IMR-90 (cell line): ENCODE measurements around the gene QRFP. TPM values are rescaled to one million over a fixed set of nuclear protein-coding genes. Genes with fewer than 3 reads are reported as not detected.

Experiments used
- ATAC-seq: fragments of 200-7000 bp; cut with Tn5 transposase; 2 replicates; pipeline ENCODE4 v1.9.1; 2020; ENCODE audit warnings: low read depth, mild to moderate bottlenecking, moderate library complexity
- BruUV-seq: library from RNA; stranded (reverse); fragments of 400-500 nt; replicated peaks from 2 replicates; lab custom pipeline; 2021; lab: Mats Ljungman, UMichigan
- CTCF ChIA-PET: fragments of 300-600 bp; formaldehyde crosslinking; extraction: SDS; loops from one replicate; lab custom pipeline; 2021; ENCODE audit warnings: antibody characterized with exemption; lab: Yijun Ruan, JAX
- POLR2A ChIA-PET: fragments of 300-600 bp; sonication (Branson Sonifier 250); formaldehyde crosslinking; loops from one replicate; lab custom pipeline; 2022; ENCODE audit warnings: antibody characterized with exemption; ENCODE audit not compliant: unreplicated experiment; lab: Charles Lee
- DNase-seq: peaks from one replicate; pipeline ENCODE4 v3.0.0; 2013
- H2AFZ ChIP-seq: replicated peaks from 2 replicates; pipeline ENCODE3; 2013; ENCODE audit warnings: low read length, mild to moderate bottlenecking; ENCODE audit not compliant: poor library complexity
- H2AK5ac ChIP-seq: 2 replicates; pipeline ENCODE4 v1.6.1; 2013; ENCODE audit warnings: low read depth, low read length, inconsistent platforms
- H2AK9ac ChIP-seq: replicated peaks from 2 replicates; pipeline ENCODE3; 2013; ENCODE audit warnings: mild to moderate bottlenecking, low read depth, low read length, moderate library complexity; ENCODE audit not compliant: poor library complexity
- H2BK120ac ChIP-seq: 2 replicates; pipeline ENCODE4 v1.6.1; 2013; ENCODE audit warnings: low read depth, low read length, inconsistent platforms
- H2BK15ac ChIP-seq: 3 replicates; pipeline ENCODE4 v1.6.1; 2013; ENCODE audit warnings: low read depth, low read length, inconsistent platforms
- H2BK20ac ChIP-seq: 2 replicates; pipeline ENCODE4 v1.6.1; 2013; ENCODE audit warnings: low read depth, mild to moderate bottlenecking, inconsistent platforms, low read length, moderate library complexity
- H2BK5ac ChIP-seq: 2 replicates; pipeline ENCODE4 v1.6.1; 2013; ENCODE audit warnings: mild to moderate bottlenecking, low read depth, low read length, inconsistent platforms; ENCODE audit not compliant: poor library complexity, severe bottlenecking
- H3K14ac ChIP-seq: replicated peaks from 2 replicates; pipeline ENCODE4 v1.6.1; 2013; ENCODE audit warnings: low read depth, low read length, inconsistent platforms
- H3K18ac ChIP-seq: 2 replicates; pipeline ENCODE4 v1.6.1; 2013; ENCODE audit warnings: low read depth, low read length, control low read depth
- H3K23ac ChIP-seq: 2 replicates; pipeline ENCODE4 v1.6.1; 2013; ENCODE audit warnings: low read depth, low read length, inconsistent platforms
- H3K27ac ChIP-seq: 2 replicates; pipeline ENCODE4 v1.5.1; 2013; ENCODE audit warnings: mild to moderate bottlenecking, control low read depth, low read length; ENCODE audit not compliant: insufficient read depth
- H3K27me3 ChIP-seq: 2 replicates; pipeline ENCODE4 v1.6.1; 2013; ENCODE audit warnings: low read length; ENCODE audit not compliant: control insufficient read depth, insufficient read depth
- H3K36me3 ChIP-seq: 2 replicates; pipeline ENCODE4 v1.6.1; 2013; ENCODE audit warnings: low read length, mixed read lengths; ENCODE audit not compliant: control insufficient read depth, insufficient read depth
- H3K4ac ChIP-seq: 2 replicates; pipeline ENCODE4 v1.6.1; 2013; ENCODE audit warnings: low read depth, low read length, inconsistent platforms
- H3K4me1 ChIP-seq: 2 replicates; pipeline ENCODE4 v1.6.1; 2013; ENCODE audit warnings: low read length, mixed read lengths; ENCODE audit not compliant: control insufficient read depth, insufficient read depth
- H3K4me2 ChIP-seq: 2 replicates; pipeline ENCODE4 v1.6.1; 2013; ENCODE audit warnings: low read depth, mild to moderate bottlenecking, control low read depth, low read length, moderate library complexity
- H3K4me3 ChIP-seq: 2 replicates; pipeline ENCODE4 v1.5.1; 2013; ENCODE audit warnings: low read depth, mild to moderate bottlenecking, control low read depth, low read length, moderate library complexity; ENCODE audit not compliant: insufficient read depth
- H3K56ac ChIP-seq: 2 replicates; pipeline ENCODE4 v1.6.1; 2013; ENCODE audit warnings: low read length, inconsistent platforms; ENCODE audit not compliant: insufficient read depth; ENCODE audit errors: extremely low read depth
- H3K79me1 ChIP-seq, 2 experiments: 2 replicates each; pipeline ENCODE4 v1.6.1; 2013; ENCODE audit warnings: low read length in 2 of 2, inconsistent platforms in 1 of 2, low read depth in 1 of 2
- H3K9ac ChIP-seq: 2 replicates; pipeline ENCODE4 v1.6.1; 2013; ENCODE audit warnings: low read depth, low read length, control low read depth
- H3K9me1 ChIP-seq: 2 replicates; pipeline ENCODE4 v1.6.1; 2013; ENCODE audit warnings: low read length, inconsistent platforms; ENCODE audit not compliant: insufficient read depth
- H3K9me3 ChIP-seq: 2 replicates; pipeline ENCODE4 v1.6.1; 2013; ENCODE audit warnings: low read length; ENCODE audit not compliant: control insufficient read depth, insufficient read depth
- H4K20me1 ChIP-seq: 2 replicates; pipeline ENCODE4 v1.6.1; 2013; ENCODE audit warnings: low read length, inconsistent platforms; ENCODE audit not compliant: insufficient read depth
- H4K5ac ChIP-seq: 2 replicates; pipeline ENCODE4 v1.6.1; 2013; ENCODE audit warnings: mild to moderate bottlenecking, low read depth, low read length, control low read depth
- H4K8ac ChIP-seq, 2 experiments: 2 replicates each; pipeline ENCODE4 v1.6.1; 2013; ENCODE audit warnings: low read depth in 2 of 2, low read length in 2 of 2, control low read depth in 1 of 2, inconsistent platforms in 1 of 2
- H4K91ac ChIP-seq: 2 replicates; pipeline ENCODE4 v1.6.1; 2013; ENCODE audit warnings: low read depth, low read length, inconsistent platforms; ENCODE audit not compliant: insufficient read depth
- BHLHE40 ChIP-seq: fragments of 150-350 bp; IDR thresholded peaks from 2 replicates; pipeline ENCODE4 v1.6.1; 2016; ENCODE audit warnings: mild to moderate bottlenecking, low read depth, low read length
- CEBPB ChIP-seq: IDR thresholded peaks from 2 replicates; pipeline ENCODE4 v1.6.1; 2012; ENCODE audit warnings: low read depth, low read length, improper control_type of control experiment
- FOS ChIP-seq: fragments of 150-350 bp; IDR thresholded peaks from 2 replicates; pipeline ENCODE4 v1.6.1; 2016; ENCODE audit warnings: low read depth, low read length
- WGBS, 2 experiments: methylation state at CpG; one replicate each; pipeline versions ENCODE4 v1.1.5 to v1.1.7; 2013; ENCODE audit warnings: missing lambda C conversion rate in 2 of 2; ENCODE audit not compliant: insufficient read length in 1 of 2; ENCODE audit errors: extremely low coverage in 2 of 2; 5-methylcytosine and 5-hydroxymethylcytosine counted together
- dilution Hi-C: fragments of 300-500 bp; cut with HindIII; formaldehyde crosslinking; loops from one replicate; pipeline ENCODE4 v1.14.3; 2018; ENCODE audit warnings: low sequenced_read_pairs; ENCODE audit not compliant: unreplicated experiment
- in situ Hi-C: fragments of 300-500 bp; cut with MboI; formaldehyde crosslinking; loops from 3 replicates; pipeline ENCODE4 v1.14.3; 2019; ENCODE audit warnings: low sequenced_read_pairs, inconsistent platforms, mixed read lengths
- intact Hi-C: fragments of 100-400 bp; cut with micrococcal nuclease; formaldehyde crosslinking; loops from 2 replicates; pipeline ENCODE4 v1.10.0; 2022
- polyA plus RNA-seq, 3 experiments: library from polyadenylated mRNA; depleted of rRNA; stranded (reverse); fragments of >200 nt; gene quantifications; 2 replicates each; pipeline ENCODE4 v1.2.3, GENCODE V29; 2012; ENCODE audit warnings: low replicate concordance in 1 of 3
- total RNA-seq: library from RNA; depleted of rRNA; stranded (reverse); fragments of >200 nt; gene quantifications from 2 replicates; pipeline ENCODE4 v1.2.3, GENCODE V29; 2012
- TF ChIP-seq, protein P1 (sequence below): conservative IDR thresholded peaks from 2 replicates; pipeline ENCODE4 v1.5.1; 2012; ENCODE audit warnings: mild to moderate bottlenecking, low read depth, low read length, improper control_type of control experiment

Gene QRFP
- total and polyA plus RNA-seq, 2 of the 4 experiments (the other 2 are of a cell fraction) = not detected

DNA sequence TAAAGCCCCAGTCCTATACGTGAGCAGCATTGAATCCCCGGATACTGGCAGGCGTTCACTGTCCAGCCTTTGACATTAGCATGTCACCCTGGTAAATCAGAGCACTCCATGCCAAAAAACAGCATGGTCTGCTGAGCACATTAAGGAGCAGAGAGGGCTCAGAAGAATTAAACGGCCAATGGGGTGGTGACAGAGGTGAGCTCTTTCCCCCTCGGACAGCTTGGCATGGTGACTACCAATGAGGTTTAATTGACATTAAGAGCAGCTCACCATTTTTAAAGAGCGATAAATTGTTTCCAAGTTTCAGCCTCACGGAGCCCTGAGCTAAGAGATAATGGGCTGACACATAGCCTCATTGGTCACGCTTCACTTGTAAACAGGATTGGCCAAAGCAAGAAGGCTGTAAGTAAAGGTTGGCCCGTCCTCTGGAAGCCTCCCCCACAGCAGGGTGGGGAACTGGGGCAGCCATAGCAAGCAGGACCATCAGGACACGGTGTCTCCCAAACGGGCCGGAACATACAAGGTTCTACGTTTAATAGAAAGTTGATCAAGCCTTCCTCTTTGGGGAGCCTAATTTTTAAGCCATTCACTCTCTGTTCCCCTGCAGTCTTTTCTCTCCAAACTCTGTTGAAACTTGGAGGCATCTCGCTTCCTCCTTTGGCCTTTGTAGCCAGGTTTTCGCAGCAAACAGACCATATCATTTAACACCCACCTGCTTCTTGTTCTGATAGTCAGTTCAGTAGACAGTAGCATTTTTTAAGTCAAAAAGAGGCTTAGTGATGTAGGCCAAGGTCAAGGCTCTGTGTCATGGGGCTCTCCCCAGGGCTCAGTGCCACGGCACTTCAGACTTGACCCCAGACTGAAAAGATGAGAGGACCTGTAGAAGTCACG is 25.9 kb downstream of the QRFP start:
- in situ Hi-C loops = no loop called here
- peaks cover 2% of the 10 kb centered on the region; the same call in 1 of the 2 replicates for H3K4me1 ChIP-seq
- WGBS, 2 experiments = 100% methylated on average over 3 of the region's 17 CpGs; no CpG with 5 or more reads in 1 of the 2 experiments
- H4K5ac ChIP-seq = no peak overlapping the region
- ATAC-seq (no peak), DNase-seq (no peak)
- no peak overlapping the region for H4K8ac ChIP-seq
- H3K36me3 ChIP-seq = peaks cover 62% of the 10 kb centered on the region
- no peak overlapping the region for H3K14ac ChIP-seq
- H3K9me3 ChIP-seq = no peaks in the 10 kb centered on the region
- H3K56ac ChIP-seq = no peak overlapping the region
- TF ChIP-seq, protein P1, sequence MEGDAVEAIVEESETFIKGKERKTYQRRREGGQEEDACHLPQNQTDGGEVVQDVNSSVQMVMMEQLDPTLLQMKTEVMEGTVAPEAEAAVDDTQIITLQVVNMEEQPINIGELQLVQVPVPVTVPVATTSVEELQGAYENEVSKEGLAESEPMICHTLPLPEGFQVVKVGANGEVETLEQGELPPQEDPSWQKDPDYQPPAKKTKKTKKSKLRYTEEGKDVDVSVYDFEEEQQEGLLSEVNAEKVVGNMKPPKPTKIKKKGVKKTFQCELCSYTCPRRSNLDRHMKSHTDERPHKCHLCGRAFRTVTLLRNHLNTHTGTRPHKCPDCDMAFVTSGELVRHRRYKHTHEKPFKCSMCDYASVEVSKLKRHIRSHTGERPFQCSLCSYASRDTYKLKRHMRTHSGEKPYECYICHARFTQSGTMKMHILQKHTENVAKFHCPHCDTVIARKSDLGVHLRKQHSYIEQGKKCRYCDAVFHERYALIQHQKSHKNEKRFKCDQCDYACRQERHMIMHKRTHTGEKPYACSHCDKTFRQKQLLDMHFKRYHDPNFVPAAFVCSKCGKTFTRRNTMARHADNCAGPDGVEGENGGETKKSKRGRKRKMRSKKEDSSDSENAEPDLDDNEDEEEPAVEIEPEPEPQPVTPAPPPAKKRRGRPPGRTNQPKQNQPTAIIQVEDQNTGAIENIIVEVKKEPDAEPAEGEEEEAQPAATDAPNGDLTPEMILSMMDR = no peak
- TF ChIP-seq BHLHE40 (no peak), FOS (no peak), CEBPB (no peak)
- no peak overlapping the region for H3K4me3 ChIP-seq
- H2BK15ac ChIP-seq = no peak overlapping the region
- no peak overlapping the region for H2BK20ac ChIP-seq
- H3K23ac ChIP-seq = no peak overlapping the region
- H2AK9ac ChIP-seq = no peak overlapping the region
- H2BK5ac ChIP-seq = no peak overlapping the region
- no peak overlapping the region for H2BK120ac ChIP-seq
- no peak overlapping the region for H3K4ac ChIP-seq
- no peak overlapping the region for H3K9ac ChIP-seq
- no TSS peak for BruUV-seq
- H4K20me1 ChIP-seq = peaks cover 55% of the 10 kb centered on the region
- no peaks in the 10 kb centered on the region for H3K27me3 ChIP-seq
- intact Hi-C loops = loop anchor here (1.0 to 2.0 kb wide), 2 partner anchors 70 to 176 kb away; no protein-coding TSS in a partner anchor
- H2AFZ ChIP-seq = no peak overlapping the region
- H3K18ac ChIP-seq = no peak overlapping the region
- POLR2A ChIA-PET = no interaction called here
- no peak overlapping the region for H3K27ac ChIP-seq
- dilution Hi-C loops = no loop called here
- no peak overlapping the region for H2AK5ac ChIP-seq
- CTCF ChIA-PET = interaction anchor here (0.6 to 1.7 kb wide), 5 partner anchors 12 to 170 kb away, joined by 4 to 11 read pairs (median 4); no protein-coding TSS in a partner anchor
- H4K91ac ChIP-seq = no peak overlapping the region
- no peak overlapping the region for H3K4me2 ChIP-seq
- peaks cover 43 to 91% of the 10 kb centered on the region in 2 experiments for H3K79me1 ChIP-seq
- no peaks in the 10 kb centered on the region for H3K9me1 ChIP-seq
